K562 (cell line): ENCODE measurements around the gene OXNAD1. TPM values are rescaled to one million over a fixed set of nuclear protein-coding genes. Genes with fewer than 3 reads are reported as not detected.

Experiments used
- ATAC-seq: fragments of 200-7000 bp; cut with Tn5 transposase; 3 replicates; pipeline ENCODE4 v1.9.1; 2020; ENCODE audit warnings: moderate library complexity
- BruUV-seq: library from RNA; stranded (reverse); fragments of 400-500 nt; replicated peaks from 2 replicates; lab custom pipeline; 2021; lab: Mats Ljungman, UMichigan
- CTCF ChIA-PET: fragments of 300-600 bp; formaldehyde crosslinking; extraction: SDS; loops from one replicate; lab custom pipeline; 2021; ENCODE audit warnings: low intra/inter-chr PET ratio; lab: Yijun Ruan, JAX
- POLR2A ChIA-PET: fragments of 300-600, 350-650 bp; sonication (Branson Sonifier 250); formaldehyde crosslinking; extraction: SDS; loops from one replicate; lab custom pipeline; 2021; ENCODE audit warnings: antibody characterized with exemption, inconsistent platforms; lab: Yijun Ruan, JAX
- DNase-seq, 4 experiments: peaks; one replicate each; pipeline versions ENCODE4 v3.0.0 to v3.0.0-alpha.2; 2011 to 2018; ENCODE audit warnings: low spot score in 3 of 4, mixed read lengths in 3 of 4; ENCODE audit errors: extremely low read depth in 1 of 4
- FAIRE-seq: peaks from 2 replicates; lab custom pipeline; 2011; peaks lifted over from hg19 to GRCh38; lab: Jason Lieb, UNC
- H2AFZ ChIP-seq: 2 replicates; pipeline ENCODE4 v1.6.0; 2011; ENCODE audit warnings: low read depth, low read length, control low read depth, inconsistent platforms
- H3K27ac ChIP-seq: fragments of 200-600 bp; 3 replicates; pipeline ENCODE4 v1.8.0; 2011; ENCODE audit warnings: low read depth, mild to moderate bottlenecking, control low read depth, inconsistent platforms, low read length, moderate library complexity, mixed read lengths; ENCODE audit errors: extremely low read depth
- H3K27me3 ChIP-seq, 2 experiments: fragments of 300-600 bp in 1 of 2; 2 replicates in 1 of 2; 3 replicates in 1 of 2; pipeline versions ENCODE4 v1.6.0 to v1.8.0; 2011; ENCODE audit warnings: inconsistent platforms in 2 of 2, low read length in 2 of 2, mild to moderate bottlenecking in 1 of 2, mixed read lengths in 1 of 2, moderate library complexity in 1 of 2; ENCODE audit not compliant: control insufficient read depth in 2 of 2, insufficient read depth in 2 of 2
- H3K36me3 ChIP-seq: fragments of 300-600 bp; 3 replicates; pipeline ENCODE4 v1.8.0; 2011; ENCODE audit warnings: mild to moderate bottlenecking, low read length, inconsistent platforms; ENCODE audit not compliant: control insufficient read depth, insufficient read depth
- H3K4me1 ChIP-seq, 2 experiments: fragments of 200-600 bp in 1 of 2; replicated peaks in 1 of 2; 2 replicates in 1 of 2; 3 replicates in 1 of 2; pipeline versions ENCODE4 v1.5.1 to v1.8.0; 2011; ENCODE audit warnings: inconsistent platforms in 2 of 2, low read length in 2 of 2, mild to moderate bottlenecking in 1 of 2, mixed read lengths in 1 of 2, moderate library complexity in 1 of 2; ENCODE audit not compliant: control insufficient read depth in 2 of 2, insufficient read depth in 2 of 2
- H3K4me2 ChIP-seq: 2 replicates; pipeline ENCODE4 v1.6.1; 2011; ENCODE audit warnings: low read length, control low read depth, inconsistent platforms, mixed read lengths; ENCODE audit not compliant: insufficient read depth
- H3K4me3 ChIP-seq: fragments of 200-600 bp; sonication (generic), shearing (Covaris generic); 2 replicates; pipeline ENCODE4 v1.5.1; 2016; ENCODE audit warnings: control low read depth, inconsistent platforms
- H3K79me2 ChIP-seq: fragments of 200-600 bp; 3 replicates; pipeline ENCODE4 v1.8.0; 2011; ENCODE audit warnings: low read length, inconsistent platforms; ENCODE audit not compliant: control insufficient read depth, insufficient read depth
- H3K9ac ChIP-seq, 2 experiments: 2 replicates each; pipeline versions ENCODE4 v1.6.0 to v1.6.1; 2011; ENCODE audit warnings: low read depth in 2 of 2, low read length in 2 of 2, control low read depth in 1 of 2, inconsistent platforms in 1 of 2, mild to moderate bottlenecking in 1 of 2, mixed read lengths in 1 of 2; ENCODE audit not compliant: insufficient read depth in 1 of 2
- H3K9me1 ChIP-seq: one replicate; pipeline ENCODE4 v1.6.0; 2011; ENCODE audit warnings: inconsistent platforms, mild to moderate bottlenecking, low read length, moderate library complexity; ENCODE audit not compliant: control insufficient read depth, insufficient read depth
- H3K9me3 ChIP-seq: replicated peaks from 2 replicates; pipeline ENCODE4 v1.5.1; 2011; ENCODE audit warnings: low read depth, low read length, inconsistent platforms; ENCODE audit not compliant: control insufficient read depth, insufficient read depth
- H4K20me1 ChIP-seq: replicated peaks from 2 replicates; pipeline ENCODE4 v1.6.1; 2011; ENCODE audit warnings: low read length, inconsistent platforms, mixed read lengths; ENCODE audit not compliant: control insufficient read depth, insufficient read depth
- CBX3 ChIP-seq, 2 experiments: IDR thresholded peaks; 1 replicate in 1 of 2; 2 replicates in 1 of 2; pipeline ENCODE4 v1.6.1; 2012; ENCODE audit warnings: inconsistent platforms in 2 of 2, low read length in 2 of 2, borderline replicate concordance in 1 of 2, control low read depth in 1 of 2
- CREM ChIP-seq: IDR thresholded peaks from 2 replicates; pipeline ENCODE4 v1.6.1; 2014; ENCODE audit warnings: antibody characterized with exemption, low read depth
- NCOA4 ChIP-seq: fragments of 450-650 bp; IDR thresholded peaks from 2 replicates; pipeline ENCODE4 v1.6.1; 2018; ENCODE audit warnings: mild to moderate bottlenecking; ENCODE audit not compliant: partially characterized antibody
- NUFIP1 ChIP-seq: fragments of 450-650 bp; IDR thresholded peaks from 2 replicates; pipeline ENCODE4 v1.6.1; 2018; ENCODE audit not compliant: partially characterized antibody
- PHTF2 ChIP-seq: fragments of 250-450 bp; sonication (Bioruptor Pico); IDR thresholded peaks from 2 replicates; pipeline ENCODE4 v1.5.0; 2021; ENCODE audit warnings: mild to moderate bottlenecking
- SREBF2 ChIP-seq: sonication (generic); formaldehyde crosslinking; IDR thresholded peaks from 2 replicates; pipeline ENCODE4 v1.4.0; 2020; ENCODE audit warnings: mild to moderate bottlenecking, missing genetic modification reagents
- SRSF1 ChIP-seq: fragments of 200-400 bp; formaldehyde crosslinking; IDR thresholded peaks from 2 replicates; pipeline ENCODE4 v1.6.1; 2017; ENCODE audit warnings: mild to moderate bottlenecking, low read depth, low read length, moderate library complexity
- ZKSCAN8 ChIP-seq: fragments of 200-800 bp; sonication (Bioruptor generic); IDR thresholded peaks from 2 replicates; pipeline ENCODE4 v1.6.1; 2016; ENCODE audit warnings: missing genetic modification characterization, missing compliant biosample characterization
- ZNF121 ChIP-seq: sonication (generic); formaldehyde crosslinking; conservative IDR thresholded peaks from 2 replicates; pipeline ENCODE4 v1.8.0; 2022; ENCODE audit warnings: missing genetic modification reagents
- ZNF174 ChIP-seq: fragments of 250-450 bp; sonication (Bioruptor Pico); IDR thresholded peaks from 2 replicates; pipeline ENCODE4 v1.4.0; 2020; ENCODE audit warnings: mild to moderate bottlenecking
- ZNF184 ChIP-seq: sonication (generic); formaldehyde crosslinking; IDR thresholded peaks from 2 replicates; pipeline ENCODE4 v1.5.0; 2020; ENCODE audit warnings: missing genetic modification reagents
- ZNF644 ChIP-seq: fragments of 200-800 bp; sonication (Bioruptor generic); IDR thresholded peaks from 2 replicates; pipeline ENCODE4 v1.6.1; 2016; ENCODE audit warnings: low read depth, missing genetic modification characterization, missing compliant biosample characterization
- ZNF707 ChIP-seq: fragments of 250-450 bp; sonication (Bioruptor Pico); conservative IDR thresholded peaks from 2 replicates; pipeline ENCODE4 v1.8.0; 2022; ENCODE audit warnings: inconsistent platforms, mild to moderate bottlenecking, moderate library complexity
- WGBS: fragments of 100-300 bp; shearing (Covaris generic); methylation state at CpG from one replicate; pipeline ENCODE4 v1.1.6; 2016; ENCODE audit warnings: low coverage, mixed read lengths; ENCODE audit not compliant: insufficient coverage; ENCODE audit errors: missing lambda C conversion rate; 5-methylcytosine and 5-hydroxymethylcytosine counted together
- in situ Hi-C: fragments of 300-500 bp; cut with MboI; formaldehyde crosslinking; loops from 4 replicates; pipeline ENCODE4 v1.15.0; 2018; ENCODE audit warnings: inconsistent platforms, mixed read lengths
- intact Hi-C: fragments of 100-400 bp; cut with micrococcal nuclease; formaldehyde crosslinking; loops from 2 replicates; pipeline ENCODE4 v1.14.2; 2022
- polyA plus RNA-seq, 8 experiments: library from polyadenylated mRNA; depleted of rRNA in 4 of 8; stranded (reverse) in 5 of 8; unstranded in 3 of 8; fragments of >200 nt; fragmentation: Nextera tagmentation in 2 of 8; fragmentation: Illumina TruSeq in 1 of 8; extraction: Ambion mirVana in 2 of 8; extraction: Trizol in 1 of 8; gene quantifications; 2 replicates each; pipeline versions ENCODE4 v1.2.1 to v1.2.3, GENCODE V29; 2011 to 2014; ENCODE audit warnings: inconsistent platforms in 1 of 8, missing spikeins in 1 of 8
- total RNA-seq, 7 experiments: library from RNA; depleted of rRNA in 6 of 7; stranded (reverse); fragments of >200 nt in 6 of 7; fragmentation: Illumina TruSeq in 2 of 7; extraction: Trizol in 2 of 7; gene quantifications; 2 replicates each; pipeline versions ENCODE4 v1.2.1 to v1.2.3, GENCODE V29; 2011 to 2021; ENCODE audit warnings: low replicate concordance in 1 of 7
- TF ChIP-seq, protein P1 (sequence below): fragments of 250-450 bp; sonication (Bioruptor Pico); IDR thresholded peaks from 2 replicates; pipeline ENCODE4 v1.4.0; 2020; ENCODE audit warnings: mild to moderate bottlenecking
- TF ChIP-seq, protein P2 (sequence below): sonication (generic); formaldehyde crosslinking; IDR thresholded peaks from 2 replicates; pipeline ENCODE4 v1.8.0; 2022; ENCODE audit warnings: mild to moderate bottlenecking, low read depth, missing genetic modification reagents

The OXNAD1 gene
- total and polyA plus RNA-seq, 9 of the 15 experiments (the other 6 are each of a cell fraction or from before 2014, with no cell fraction given): 12.8 to 44.4 (median 41.1) TPM

DNA sequence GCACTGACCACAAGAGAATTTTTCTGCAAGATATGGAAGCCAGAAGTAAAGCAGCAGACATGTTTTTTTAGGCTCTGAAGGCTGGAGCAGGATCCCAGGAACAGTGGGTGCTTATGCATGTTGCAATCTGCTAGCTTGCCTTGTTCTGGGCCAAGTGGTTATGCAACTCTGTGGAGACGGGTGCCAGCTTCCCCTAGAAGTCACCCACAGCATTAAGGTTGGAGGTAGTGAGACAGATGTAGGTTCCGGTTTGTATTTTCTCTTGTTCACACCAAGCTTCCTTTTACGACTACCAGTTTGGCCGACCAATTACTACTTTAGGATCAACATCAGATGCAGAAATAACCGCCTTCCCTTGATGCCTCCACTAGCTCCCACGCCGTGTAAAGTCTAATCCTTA is 11.4 kb upstream of the OXNAD1 start (continued):
- TF ChIP-seq, protein P1, sequence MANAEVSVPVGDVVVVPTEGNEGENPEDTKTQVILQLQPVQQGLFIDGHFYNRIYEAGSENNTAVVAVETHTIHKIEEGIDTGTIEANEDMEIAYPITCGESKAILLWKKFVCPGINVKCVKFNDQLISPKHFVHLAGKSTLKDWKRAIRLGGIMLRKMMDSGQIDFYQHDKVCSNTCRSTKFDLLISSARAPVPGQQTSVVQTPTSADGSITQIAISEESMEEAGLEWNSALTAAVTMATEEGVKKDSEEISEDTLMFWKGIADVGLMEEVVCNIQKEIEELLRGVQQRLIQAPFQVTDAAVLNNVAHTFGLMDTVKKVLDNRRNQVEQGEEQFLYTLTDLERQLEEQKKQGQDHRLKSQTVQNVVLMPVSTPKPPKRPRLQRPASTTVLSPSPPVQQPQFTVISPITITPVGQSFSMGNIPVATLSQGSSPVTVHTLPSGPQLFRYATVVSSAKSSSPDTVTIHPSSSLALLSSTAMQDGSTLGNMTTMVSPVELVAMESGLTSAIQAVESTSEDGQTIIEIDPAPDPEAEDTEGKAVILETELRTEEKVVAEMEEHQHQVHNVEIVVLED: no peak

DNA sequence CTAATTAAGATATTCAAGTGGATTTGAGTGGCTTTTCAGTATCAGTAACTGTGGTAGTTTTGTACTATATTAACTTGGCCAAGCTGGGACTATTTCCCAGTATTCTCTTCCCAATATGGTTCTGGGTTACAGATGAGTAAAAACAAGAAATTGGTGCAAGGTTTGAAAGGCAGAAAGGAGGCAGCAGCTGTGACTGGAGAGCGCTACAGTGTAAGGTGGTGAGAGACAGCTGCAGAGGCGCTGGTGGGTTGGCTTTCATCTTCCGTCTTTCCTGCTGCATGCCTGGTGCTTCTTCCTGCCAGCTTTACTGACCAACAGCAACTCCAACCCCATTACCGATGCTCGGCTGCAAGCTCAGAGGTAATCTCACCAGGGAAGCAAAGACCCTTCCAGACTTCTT is 10.1 kb upstream of the OXNAD1 start:
- no peak for DNase-seq
- H2AFZ ChIP-seq: no peak overlapping the region
- WGBS: 23% methylated on average over 5 of the region's 5 CpGs
- H4K20me1 ChIP-seq: no peaks in the 10 kb centered on the region
- peak; percentile 34; the same call in 2 of the 3 replicates for ATAC-seq
- no peak for FAIRE-seq
- H3K79me2 ChIP-seq: no peaks in the 10 kb centered on the region
- CTCF ChIA-PET: no interaction called here
- H3K4me2 ChIP-seq: no peak overlapping the region
- in situ Hi-C loops (no loop called here), intact Hi-C loops (no loop called here)
- no peak for TF ChIP-seq ZKSCAN8 (CRISPR knock-in tag)
- TF ChIP-seq CBX3 (IDR thresholded peaks at IDR 0.05; ENCODE audit: borderline replicate concordance in 1 of 2, low read length in 2 of 2): no peak
- no peak for TF ChIP-seq ZNF644 (tag)
- TF ChIP-seq CREM: no peak
- no peak for TF ChIP-seq ZNF121
- no peak for TF ChIP-seq ZNF184 (CRISPR knock-in tag)
- TF ChIP-seq NCOA4: no peak
- TF ChIP-seq ZNF707 (CRISPR knock-in tag): no peak
- no peak for TF ChIP-seq NUFIP1
- no peak for TF ChIP-seq ZNF174 (CRISPR knock-in tag)
- no peak for TF ChIP-seq SREBF2 (CRISPR knock-in tag)
- TF ChIP-seq PHTF2: no peak
- TF ChIP-seq, protein P2, sequence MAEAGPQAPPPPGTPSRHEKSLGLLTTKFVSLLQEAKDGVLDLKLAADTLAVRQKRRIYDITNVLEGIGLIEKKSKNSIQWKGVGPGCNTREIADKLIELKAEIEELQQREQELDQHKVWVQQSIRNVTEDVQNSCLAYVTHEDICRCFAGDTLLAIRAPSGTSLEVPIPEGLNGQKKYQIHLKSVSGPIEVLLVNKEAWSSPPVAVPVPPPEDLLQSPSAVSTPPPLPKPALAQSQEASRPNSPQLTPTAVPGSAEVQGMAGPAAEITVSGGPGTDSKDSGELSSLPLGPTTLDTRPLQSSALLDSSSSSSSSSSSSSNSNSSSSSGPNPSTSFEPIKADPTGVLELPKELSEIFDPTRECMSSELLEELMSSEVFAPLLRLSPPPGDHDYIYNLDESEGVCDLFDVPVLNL (CRISPR knock-in tag): no peak
- no peak for TF ChIP-seq SRSF1
- no peak overlapping the region for H3K9ac ChIP-seq
- H3K27ac ChIP-seq: no peak overlapping the region
- BruUV-seq: no TSS peak
- POLR2A ChIA-PET: interaction anchor here (0.7 to 1.3 kb wide), 3 partner anchors 12 to 23 kb away, joined by 3 read pairs; no protein-coding TSS in a partner anchor
- no peak overlapping the region for H3K4me3 ChIP-seq
- H3K4me1 ChIP-seq: no peaks in the 10 kb centered on the region
- peaks cover 2 to 15% of the 10 kb centered on the region in 2 experiments; a peak in 2 of 5 replicates for H3K27me3 ChIP-seq
- H3K9me3 ChIP-seq: no peaks in the 10 kb centered on the region
- peaks cover 11% of the 10 kb centered on the region; the same call in 2 of the 3 replicates for H3K36me3 ChIP-seq
- H3K9me1 ChIP-seq: no peaks in the 10 kb centered on the region
